Caco-2 (cell line): ENCODE measurements around the gene DAGLB. TPM values are rescaled to one million over a fixed set of nuclear protein-coding genes. Genes with fewer than 3 reads are reported as not detected.
"Not testable (repeated sequence)": the region's sequence is repeated elsewhere in the genome, so short reads cannot be mapped to it uniquely, and the experiment has no call there.

ENCODE experiments used
- BruUV-seq: library from RNA; stranded (reverse); fragments of 400-500 nt; replicated peaks from 2 replicates; lab custom pipeline; 2021; lab: Mats Ljungman, UMichigan
- CTCF ChIA-PET: fragments of 300-600 bp; sonication (Branson Sonifier 250); formaldehyde crosslinking; loops from one replicate; lab custom pipeline; 2022; ENCODE audit warnings: antibody characterized with exemption; lab: Charles Lee
- POLR2A ChIA-PET: fragments of 300-600 bp; sonication (Branson Sonifier 250); formaldehyde crosslinking; loops from one replicate; lab custom pipeline; 2022; ENCODE audit warnings: antibody characterized with exemption; lab: Charles Lee
- DNase-seq, 2 experiments: peaks; one replicate each; pipeline versions ENCODE4 v3.0.0 to v3.0.0-alpha.2; 2020 to 2022
- H3K27me3 ChIP-seq: replicated peaks from 2 replicates; pipeline ENCODE4 v1.6.0; 2011; ENCODE audit warnings: low read length; ENCODE audit not compliant: control insufficient read depth, insufficient read depth
- H3K36me3 ChIP-seq: 2 replicates; pipeline ENCODE4 v1.5.1; 2011; ENCODE audit warnings: low read length; ENCODE audit not compliant: control insufficient read depth, insufficient read depth
- H3K4me1 ChIP-seq: fragments of 250-450 bp; sonication (Bioruptor Pico); 2 replicates; pipeline ENCODE4 v1.5.1; 2020; ENCODE audit warnings: mild to moderate bottlenecking
- H3K4me3 ChIP-seq: 2 replicates; pipeline ENCODE4 v1.5.1; 2011; ENCODE audit warnings: low read depth, mild to moderate bottlenecking, control low read depth, low read length
- H3K9me3 ChIP-seq: fragments of 250-450 bp; sonication (Bioruptor Pico); 2 replicates; pipeline ENCODE4 v1.5.1; 2020; ENCODE audit warnings: mild to moderate bottlenecking, moderate library complexity
- H3K27ac Mint-ChIP-seq: one replicate; pipeline ENCODE4 v1.8.0; 2022; ENCODE audit warnings: mixed read lengths; ENCODE audit not compliant: unreplicated experiment
- H3K27me3 Mint-ChIP-seq: one replicate; pipeline ENCODE4 v1.8.0; 2022; ENCODE audit warnings: mixed read lengths; ENCODE audit not compliant: insufficient read depth, unreplicated experiment
- H3K36me3 Mint-ChIP-seq: one replicate; pipeline ENCODE4 v1.8.0; 2022; ENCODE audit warnings: mild to moderate bottlenecking, mixed read lengths; ENCODE audit not compliant: insufficient read depth, unreplicated experiment
- H3K4me1 Mint-ChIP-seq: one replicate; pipeline ENCODE4 v1.8.0; 2022; ENCODE audit warnings: low read depth, mixed read lengths; ENCODE audit not compliant: unreplicated experiment
- H3K4me3 Mint-ChIP-seq: one replicate; pipeline ENCODE4 v1.8.0; 2022; ENCODE audit warnings: mild to moderate bottlenecking, moderate library complexity, mixed read lengths; ENCODE audit not compliant: unreplicated experiment
- H3K9me3 Mint-ChIP-seq: one replicate; pipeline ENCODE4 v1.8.0; 2022; ENCODE audit warnings: mixed read lengths; ENCODE audit not compliant: unreplicated experiment
- CTCF ChIP-seq, 2 experiments: fragments of 200-600 bp in 1 of 2; IDR thresholded peaks; 1 replicate in 1 of 2; 2 replicates in 1 of 2; pipeline versions ENCODE4 v1.5.1 to v1.8.0; 2011 to 2022; ENCODE audit warnings: antibody characterized with exemption in 1 of 2, control low read depth in 1 of 2, inconsistent platforms in 1 of 2, low read depth in 1 of 2, low read length in 1 of 2, mild to moderate bottlenecking in 1 of 2, moderate library complexity in 1 of 2; ENCODE audit not compliant: insufficient read depth in 1 of 2, severe bottlenecking in 1 of 2, unreplicated experiment in 1 of 2
- intact Hi-C: fragments of 100-400 bp; cut with micrococcal nuclease; formaldehyde crosslinking; loops from one replicate; pipeline ENCODE4 v1.10.0; 2022; ENCODE audit not compliant: unreplicated experiment
- total RNA-seq: library from RNA; stranded (reverse); gene quantifications from 2 replicates; pipeline ENCODE4 v1.2.3, GENCODE V29; 2022

Gene DAGLB
- total RNA-seq, 1 experiment from 2014 or later, result 25.8 TPM

- Mint-ChIP-seq H3K4me1 (peaks cover 28% of the 10 kb centered on the region), H3K27ac (peak overlapping the region; percentile 19), H3K4me3 (no peak overlapping the region), H3K27me3 (no peaks in the 10 kb centered on the region), H3K9me3 (no peaks in the 10 kb centered on the region), H3K36me3 (peaks cover 90% of the 10 kb centered on the region)
- intact Hi-C loops, result no loop called here
- H3K27me3 ChIP-seq, result no peaks in the 10 kb centered on the region
- BruUV-seq, result no TSS peak
- no peaks in the 10 kb centered on the region for H3K9me3 ChIP-seq
- peaks cover 4% of the 10 kb centered on the region for H3K36me3 ChIP-seq
- H3K4me1 ChIP-seq, result peaks cover 7% of the 10 kb centered on the region; the same call in 1 of the 2 replicates
- TF ChIP-seq CTCF (IDR thresholded peaks at IDR 0.05; ENCODE audit: insufficient read depth in 1 of 2, low read depth in 1 of 2, low read length in 1 of 2, severe bottlenecking in 1 of 2, unreplicated experiment in 1 of 2), result no peak
- DNase-seq, result no peak
- ChIA-PET CTCF (interaction anchor here (0.5 kb wide), 1 partner anchor 26 kb away, joined by 4 read pairs; no protein-coding TSS in a partner anchor), POLR2A (no interaction called here)
- no peak overlapping the region for H3K4me3 ChIP-seq
Measured at GRCh38 chr7:6399351-6399750, 48.4 kb downstream of the DAGLB start.

DNA sequence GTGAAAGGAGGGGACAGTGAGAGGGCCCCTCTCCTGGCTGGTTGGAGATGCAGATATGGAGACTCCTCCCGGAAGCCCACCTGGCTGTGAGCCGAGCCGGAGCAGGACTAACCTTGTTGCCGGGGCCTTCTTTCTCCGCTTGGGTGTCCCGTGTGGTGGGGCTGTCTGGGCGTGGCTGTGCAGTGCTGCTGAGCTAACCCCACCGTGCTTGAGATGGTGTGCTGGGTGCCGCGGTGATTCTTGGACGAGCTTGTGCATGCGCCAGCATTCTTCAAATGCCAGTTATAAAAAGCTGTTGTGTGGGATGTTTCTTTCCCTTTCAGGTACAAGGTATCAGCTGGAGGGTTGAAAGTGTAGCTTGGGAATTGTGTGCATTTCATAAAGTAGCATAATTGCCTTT, 48.8 kb downstream of the DAGLB start:
- TF ChIP-seq CTCF (IDR thresholded peaks at IDR 0.05; ENCODE audit: insufficient read depth in 1 of 2, low read depth in 1 of 2, low read length in 1 of 2, severe bottlenecking in 1 of 2, unreplicated experiment in 1 of 2), result no peak
- no peak overlapping the region for H3K4me3 Mint-ChIP-seq
- BruUV-seq, result no TSS peak
- Histone ChIP-seq H3K4me3 (no peak overlapping the region), H3K9me3 (no peaks in the 10 kb centered on the region), H3K36me3 (peaks cover 2% of the 10 kb centered on the region), H3K27me3 (no peaks in the 10 kb centered on the region), H3K4me1 (peaks cover 7% of the 10 kb centered on the region; the same call in 1 of the 2 replicates)
- H3K36me3 Mint-ChIP-seq, result peaks cover 90% of the 10 kb centered on the region
- POLR2A ChIA-PET, result no interaction called here
- peaks cover 32% of the 10 kb centered on the region for H3K4me1 Mint-ChIP-seq
- H3K27ac Mint-ChIP-seq, result peak overlapping the region; percentile 19
- intact Hi-C loops, result no loop called here
- DNase-seq, result peak in 1 of 2 experiments; percentile 51
- no peaks in the 10 kb centered on the region for H3K27me3 Mint-ChIP-seq
- CTCF ChIA-PET, result no interaction called here
- H3K9me3 Mint-ChIP-seq, result no peaks in the 10 kb centered on the region

- H3K4me3 ChIP-seq, H3K9me3 Mint-ChIP-seq, POLR2A ChIA-PET, BruUV-seq, H3K27me3 Mint-ChIP-seq, CTCF ChIA-PET, intact Hi-C loops, H3K36me3 ChIP-seq, H3K27me3 ChIP-seq, H3K4me3 Mint-ChIP-seq, H3K9me3 ChIP-seq, DNase-seq: not testable (repeated sequence)
- peak overlapping the region; percentile 19 for H3K27ac Mint-ChIP-seq
- peaks cover 17% of the 10 kb centered on the region for H3K4me1 ChIP-seq
- H3K4me1 Mint-ChIP-seq, result peaks cover 42% of the 10 kb centered on the region
- peaks cover 89% of the 10 kb centered on the region for H3K36me3 Mint-ChIP-seq
Measured at GRCh38 chr7:6397759-6398495, 49.8 kb downstream of the DAGLB start.
